NCI-H2029 treated with DMSO at 0.1 percent for 48 hours (cell line): ENCODE data around the gene BEST1.
"Not testable (repeated sequence)": the region's sequence is repeated elsewhere in the genome, so short reads cannot be mapped to it uniquely, and the experiment has no call there.

Experiments
- DNase-seq: peaks from one replicate; lab custom pipeline; 2025; lab: John Stamatoyannopoulos, UW

The BEST1 gene

DNA sequence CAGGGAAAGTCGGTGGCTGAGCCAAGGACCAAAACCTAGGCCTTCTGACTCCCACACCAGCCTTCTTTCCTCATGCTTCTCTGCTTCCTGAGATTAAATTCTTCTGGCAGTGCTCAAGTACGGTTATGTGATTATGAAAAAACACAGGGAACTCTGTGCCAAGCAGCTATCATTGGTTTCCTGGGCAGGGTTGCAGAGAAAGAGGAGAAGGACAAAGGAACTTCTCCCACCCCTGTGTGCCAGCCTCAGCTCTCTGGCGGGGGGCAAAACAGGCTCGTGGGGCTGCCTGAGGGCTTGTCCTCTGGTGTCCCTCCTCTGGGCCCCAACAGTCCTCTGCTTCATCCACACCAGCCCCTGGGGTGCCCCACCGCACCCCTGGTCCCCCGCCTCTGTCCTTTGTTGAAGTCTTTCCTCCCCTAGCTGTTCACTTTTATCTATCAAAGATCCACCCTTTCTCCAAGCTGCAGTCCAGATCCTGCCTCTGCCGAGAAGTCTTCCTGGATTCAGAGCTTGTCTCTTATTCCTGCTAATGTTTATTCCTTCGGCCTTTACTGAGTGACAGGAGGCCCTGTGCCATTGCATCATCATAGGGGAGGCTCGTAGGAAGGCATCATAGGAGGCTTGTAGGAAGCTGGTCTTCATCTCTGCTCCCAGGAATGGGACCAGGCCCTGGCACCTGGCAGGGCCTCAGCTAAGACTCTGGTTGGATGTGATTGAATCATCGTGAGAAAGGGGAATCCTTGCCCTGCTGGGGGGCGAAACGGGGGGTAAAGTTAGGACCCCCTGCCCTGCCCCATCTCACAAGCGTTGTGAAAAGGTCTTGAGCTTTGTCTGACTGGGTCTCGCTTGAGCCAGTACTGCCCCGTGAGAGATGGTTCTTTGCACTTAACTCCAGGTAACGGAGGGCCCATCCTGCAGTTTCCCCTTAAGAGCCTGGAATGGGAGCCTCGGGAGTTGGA lies 28.8 kb downstream of the BEST1 start:
- no peak for DNase-seq

DNA sequence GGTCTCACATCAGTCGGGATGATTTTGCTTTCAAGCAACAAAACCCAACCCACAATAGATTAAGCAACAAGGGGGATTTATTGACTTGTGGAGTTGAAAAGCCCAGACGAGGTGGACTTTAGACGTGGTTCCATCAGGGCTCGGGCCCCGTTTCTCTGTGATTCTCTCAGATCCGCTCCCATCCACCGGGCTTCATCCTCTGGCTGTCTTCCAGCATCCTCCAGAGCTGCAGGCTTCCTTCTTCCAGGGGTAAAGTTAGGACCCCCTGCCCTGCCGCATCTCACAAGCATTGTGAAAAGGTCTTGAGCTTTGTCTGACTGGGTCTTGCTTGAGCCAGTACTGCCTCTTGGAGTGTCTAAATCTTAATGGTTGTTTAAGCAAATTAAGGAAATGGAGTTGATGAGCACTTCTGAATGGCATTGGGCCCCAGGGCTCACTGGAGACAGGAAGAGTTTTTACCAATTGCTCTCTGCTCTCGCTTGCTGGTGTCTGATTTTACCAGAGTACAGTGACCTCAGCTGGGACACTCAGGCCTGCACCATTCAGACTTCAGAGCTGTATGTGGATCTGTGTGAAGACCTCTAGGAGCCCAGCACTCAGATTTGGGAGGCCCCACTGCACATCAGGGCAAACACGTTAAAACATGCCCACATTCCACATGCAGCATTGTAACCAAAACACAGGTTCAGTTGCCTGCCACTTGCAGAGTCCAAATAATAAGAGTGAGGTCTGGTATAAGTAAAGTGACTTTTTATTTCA lies 30.8 kb downstream of the BEST1 start:
- DNase-seq = no peak

DNA sequence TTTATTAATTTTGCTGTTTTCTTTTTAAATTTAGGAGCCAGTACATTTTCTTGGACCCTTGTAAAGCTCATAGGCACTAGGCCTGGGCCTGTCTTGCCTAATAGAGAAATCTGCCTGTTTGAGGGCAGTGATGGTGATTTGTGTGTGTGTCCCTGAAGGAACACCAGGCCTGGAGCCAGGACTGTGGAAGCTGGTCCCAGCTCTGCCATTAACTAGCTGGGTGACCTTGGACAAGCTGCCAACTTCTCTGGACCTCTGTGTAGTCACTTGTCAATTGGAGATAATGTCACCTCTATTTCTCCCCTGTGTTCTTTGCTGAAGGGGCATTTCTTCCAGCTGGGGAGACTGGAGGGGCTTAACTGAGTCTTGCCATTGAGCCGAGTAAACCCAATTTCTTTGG lies 33.3 kb downstream of the BEST1 start:
- no peak for DNase-seq

DNA sequence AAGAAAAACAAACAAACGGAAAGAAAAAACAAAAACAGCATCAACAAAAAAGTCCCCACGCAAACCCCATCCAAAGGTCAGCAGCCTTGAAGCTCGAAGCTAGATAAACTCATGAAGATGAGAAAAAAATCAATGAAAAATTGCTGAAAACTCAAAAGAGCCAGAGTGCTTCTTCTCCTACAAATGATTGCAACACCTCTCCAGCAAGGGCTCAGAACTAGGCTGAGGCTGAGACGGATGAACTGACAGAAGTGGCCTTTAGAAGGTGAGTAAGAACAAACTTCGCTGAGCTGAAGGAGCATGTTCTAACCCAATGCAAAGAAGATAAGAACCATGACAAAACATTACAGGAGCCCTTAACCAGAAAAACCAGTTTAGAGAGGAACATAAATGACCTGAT lies 35.7 kb downstream of the BEST1 start:
- no peak for DNase-seq

DNA sequence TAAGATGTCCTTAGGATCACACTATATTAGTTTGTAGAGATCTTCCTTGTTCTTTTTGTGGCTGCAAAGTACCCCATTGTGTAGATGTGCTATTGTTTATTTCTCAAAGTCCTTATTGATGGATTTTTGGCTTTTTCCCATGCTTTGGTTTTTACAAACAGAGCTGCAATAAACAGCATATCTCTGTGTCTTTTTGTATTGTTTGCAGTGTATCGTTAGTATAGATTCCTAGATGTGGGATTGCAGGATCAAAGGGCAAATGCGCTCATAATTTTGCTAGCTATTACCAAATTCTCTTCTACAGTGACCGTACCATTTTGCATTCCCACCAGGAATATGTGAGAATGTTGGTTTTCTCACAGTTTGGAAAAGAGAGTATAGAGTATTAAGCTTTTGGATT lies 44.8 kb downstream of the BEST1 start:
- DNase-seq = no peak

DNA sequence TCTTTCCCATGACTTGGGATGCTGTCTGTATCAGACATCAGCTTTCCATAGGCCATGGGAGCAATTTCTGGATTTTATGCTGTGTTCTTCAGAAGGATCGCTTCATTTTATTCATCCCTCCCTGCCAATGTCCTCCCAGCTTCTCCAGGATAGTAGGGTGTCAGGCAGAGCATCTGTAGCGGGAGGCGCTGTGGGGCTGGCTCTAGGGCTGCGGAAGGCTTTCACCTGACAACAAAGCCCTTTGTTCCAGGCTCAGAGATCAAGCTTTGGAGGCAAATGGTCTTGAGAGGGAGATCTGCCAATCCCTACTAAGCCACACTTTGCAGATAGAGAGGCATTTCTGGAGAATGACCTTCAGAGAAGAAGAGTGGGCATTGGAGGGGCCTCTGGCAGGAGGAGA lies 46.8 kb downstream of the BEST1 start:
- no peak for DNase-seq

DNA sequence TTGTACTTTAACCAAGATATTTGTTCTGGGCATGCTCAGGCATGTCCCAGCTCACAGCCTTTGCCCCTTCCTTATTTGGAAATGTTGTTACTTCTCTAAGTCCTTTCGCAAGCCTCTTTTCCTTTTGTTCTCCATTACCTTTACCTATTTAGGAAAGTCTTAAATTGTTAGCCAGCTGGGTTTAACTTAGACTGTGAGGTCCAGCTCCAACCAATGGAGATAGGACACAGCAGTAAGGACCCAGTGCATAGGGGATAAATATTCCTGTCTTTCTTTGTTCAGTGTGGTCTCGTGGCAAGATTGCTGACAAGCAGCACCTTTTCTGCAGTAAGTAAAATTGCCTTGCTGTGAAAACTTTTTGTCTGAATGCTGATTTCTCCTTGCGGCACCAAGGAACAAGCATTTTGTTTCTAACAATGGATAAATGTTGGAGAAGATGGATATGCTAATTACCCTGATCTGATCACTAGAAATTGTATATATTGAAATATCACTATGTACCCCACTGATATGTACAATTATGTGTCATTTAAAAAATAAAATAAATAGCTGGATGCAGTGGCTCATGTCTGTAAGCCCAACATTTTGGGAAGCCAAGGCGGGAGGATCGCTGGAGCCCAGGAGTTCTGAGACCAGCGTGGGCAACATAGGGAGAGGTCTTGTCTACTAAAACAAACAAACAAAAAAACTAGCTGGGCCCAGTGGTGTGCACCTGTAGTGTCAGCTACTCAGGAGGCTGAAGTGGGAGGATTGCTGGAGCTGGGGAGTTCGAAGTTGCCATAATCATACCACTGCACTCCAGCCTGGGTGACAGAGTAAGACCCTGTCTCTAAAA lies 49.2 kb downstream of the BEST1 start:
- no peak for DNase-seq

DNA sequence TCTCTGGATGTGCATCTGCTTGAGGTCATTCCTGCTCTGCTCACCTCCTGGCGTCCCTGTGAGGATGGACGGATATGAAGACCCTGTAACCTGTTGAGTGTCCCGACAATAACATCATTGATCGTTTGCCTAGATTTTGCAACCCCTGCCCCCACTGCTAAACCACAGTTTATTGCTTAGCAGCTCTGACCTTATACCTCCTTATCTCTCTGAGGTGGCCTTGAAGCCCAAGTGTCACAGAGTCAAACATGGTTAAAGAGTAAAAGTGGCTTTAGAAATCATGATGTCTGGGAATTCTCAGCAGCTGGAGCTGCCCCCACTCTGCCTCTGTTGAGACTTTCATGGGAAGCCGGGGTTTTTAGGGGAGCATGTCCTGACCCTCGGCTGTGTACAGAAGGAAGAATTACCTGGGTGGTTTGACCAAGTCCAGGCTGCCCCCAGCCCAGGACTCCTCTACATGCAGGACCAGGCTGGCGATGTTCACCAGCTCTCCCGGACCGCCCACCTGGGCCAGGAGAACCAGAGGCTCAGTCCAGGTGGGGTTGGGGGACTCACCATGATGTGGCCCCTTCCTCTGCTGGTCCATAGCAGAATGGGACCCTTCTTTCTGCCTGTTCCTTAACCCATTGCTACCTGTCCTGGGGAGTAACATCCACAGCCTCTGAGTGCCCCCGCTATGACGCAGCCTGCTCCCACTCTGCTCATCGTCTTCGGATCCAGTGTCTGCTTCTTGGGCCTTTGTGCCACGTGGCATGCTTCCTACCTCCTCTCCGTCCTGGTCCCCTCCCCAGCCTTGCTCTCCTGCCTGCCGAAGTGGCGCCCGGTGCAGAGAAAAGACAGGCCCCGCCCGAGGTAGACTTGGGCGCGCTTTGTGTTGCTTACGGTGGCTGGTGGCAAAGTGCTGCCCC lies 50.6 kb downstream of the BEST1 start:
- DNase-seq = no peak

DNA sequence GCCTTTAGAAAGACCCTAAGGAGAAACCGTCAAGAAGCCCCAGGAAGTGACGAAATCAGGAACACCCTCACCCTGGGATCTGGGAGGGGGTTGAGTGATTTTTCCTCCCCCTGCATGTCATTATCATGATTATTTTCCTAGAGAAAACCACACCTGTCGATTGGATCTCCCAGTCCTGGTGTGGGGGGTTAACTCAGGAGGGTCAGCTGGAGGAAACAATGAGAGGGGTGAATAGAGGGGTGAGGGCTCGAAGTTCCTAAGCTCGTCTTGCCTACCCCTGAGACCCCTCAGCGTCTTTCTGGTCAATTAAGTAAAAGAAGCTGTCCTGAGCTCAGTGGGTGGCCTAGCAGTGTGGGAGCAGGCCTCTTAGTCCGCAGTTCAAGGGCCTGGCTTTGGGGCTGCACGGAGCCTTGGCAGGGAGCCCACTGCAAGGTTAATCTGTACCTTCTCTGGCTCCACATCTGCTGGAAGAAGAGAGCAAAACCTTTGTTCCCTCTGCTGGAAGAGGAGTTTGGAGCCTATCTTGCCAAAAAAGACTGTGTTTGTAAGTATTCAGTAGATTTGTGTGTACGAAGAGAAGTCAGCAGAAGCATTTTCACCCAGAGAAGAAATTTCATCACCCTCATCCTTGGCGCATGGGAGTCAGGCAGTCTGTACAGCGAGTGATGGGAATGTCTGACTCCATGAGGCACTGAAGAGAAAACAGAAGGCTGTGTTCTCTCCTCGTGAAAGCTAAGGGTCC lies 51.5 kb downstream of the BEST1 start:
- DNase-seq = no peak

DNA sequence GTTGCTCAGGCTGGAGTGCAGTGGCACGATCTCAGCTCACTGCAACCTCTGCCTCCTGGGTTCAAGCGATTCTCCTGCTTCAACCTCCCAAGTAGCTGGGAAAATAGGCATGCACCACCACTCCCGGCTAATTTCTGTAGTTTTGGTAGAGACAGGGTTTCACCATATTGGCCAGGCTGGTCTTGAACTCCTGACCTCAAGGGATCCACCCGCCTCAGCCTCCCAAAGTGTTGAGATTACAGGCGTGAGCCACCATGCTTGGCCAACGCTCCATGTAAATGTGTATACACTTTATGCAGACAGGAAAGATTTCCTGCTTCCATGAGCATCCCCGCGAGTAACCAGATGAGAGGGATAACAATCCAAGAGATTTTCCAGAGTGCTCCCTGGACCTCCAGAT lies 52.1 kb downstream of the BEST1 start:
- not testable (repeated sequence) for DNase-seq

DNA sequence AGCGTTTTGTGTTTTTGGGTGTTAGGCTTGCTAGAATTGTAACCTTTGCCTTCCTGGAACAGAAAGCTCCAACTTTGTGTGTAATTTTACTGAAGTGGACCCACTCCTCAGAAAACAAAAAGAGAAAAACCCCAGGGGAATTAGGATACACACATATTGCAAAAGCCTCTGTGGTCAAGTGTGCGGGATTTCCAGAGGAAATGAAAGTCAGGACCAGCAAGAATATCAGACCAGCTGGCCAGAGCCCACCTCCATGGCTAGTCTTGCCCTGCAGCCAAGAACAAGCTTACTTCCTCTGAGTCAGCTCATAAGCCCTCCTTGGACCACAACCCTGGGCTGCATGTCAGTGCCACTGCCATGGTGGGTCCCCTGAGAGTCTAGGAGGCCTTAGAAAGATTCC lies 54.3 kb downstream of the BEST1 start:
- DNase-seq = no peak

DNA sequence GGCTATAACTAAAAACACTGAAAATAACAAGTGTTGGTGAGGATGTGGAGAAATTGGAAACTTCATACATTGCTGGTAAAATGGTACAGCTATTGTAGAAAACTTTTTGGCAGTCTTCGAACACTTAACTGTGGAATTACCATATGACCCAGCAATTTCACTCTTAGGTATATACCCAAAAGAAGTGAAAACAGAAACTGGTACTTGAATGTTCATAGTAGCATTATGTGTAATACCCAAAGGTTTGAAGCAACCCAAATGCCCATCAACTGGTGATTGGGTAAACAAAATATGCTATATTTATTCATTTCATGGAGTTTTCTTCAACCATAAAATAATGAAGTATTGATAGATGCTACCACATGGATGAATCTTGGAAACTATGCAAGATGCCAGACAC lies 58.0 kb downstream of the BEST1 start:
- DNase-seq = no peak

DNA sequence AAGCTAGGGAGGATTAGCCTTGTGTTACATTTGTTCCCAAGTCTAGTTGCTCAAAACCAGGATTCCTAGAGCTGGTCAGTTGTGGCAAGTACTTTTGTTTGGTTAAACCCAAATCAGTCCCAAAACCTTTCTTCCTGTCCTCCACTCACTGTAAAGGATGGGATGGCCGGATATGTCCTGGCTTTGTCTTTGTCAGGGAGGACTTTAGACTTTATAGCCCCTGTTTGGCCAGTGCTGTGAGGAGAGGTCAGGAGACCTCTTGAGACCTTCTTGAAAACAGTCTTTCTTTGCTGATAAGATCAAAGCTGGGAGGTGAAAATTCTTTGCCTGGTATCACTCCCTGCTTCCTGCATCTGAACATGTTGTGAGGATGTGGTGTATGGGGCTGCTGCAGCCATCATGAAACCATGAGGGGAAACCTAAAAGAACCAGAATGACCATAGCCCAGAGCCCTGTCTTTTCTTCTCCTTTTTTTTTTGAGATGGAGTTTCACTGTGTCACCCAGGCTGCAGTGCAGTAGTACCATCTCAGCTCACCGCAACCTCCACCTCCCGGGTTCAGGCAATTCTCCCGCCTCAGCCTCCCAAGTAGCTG lies 60.9 kb downstream of the BEST1 start:
- DNase-seq = no peak

DNA sequence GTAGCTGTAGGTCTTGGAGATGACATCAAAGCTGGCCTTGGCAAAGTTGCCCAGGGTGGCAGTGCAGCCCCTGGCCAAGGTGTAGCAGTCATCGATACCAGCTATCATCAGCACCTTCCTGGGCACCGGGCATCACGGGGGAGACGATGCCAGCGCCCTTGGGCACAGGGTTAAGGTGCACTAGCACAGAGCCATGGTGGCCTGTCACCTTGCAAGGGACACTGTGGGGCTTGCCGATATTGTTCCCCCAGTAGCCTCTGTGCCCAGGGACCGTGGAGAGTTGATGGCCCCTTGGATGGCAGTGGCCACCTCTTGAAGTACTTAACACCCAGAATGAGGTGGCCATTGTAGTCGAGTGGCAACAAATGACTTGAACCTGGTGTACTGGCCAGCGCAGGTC lies 61.7 kb downstream of the BEST1 start:
- DNase-seq = no peak

DNA sequence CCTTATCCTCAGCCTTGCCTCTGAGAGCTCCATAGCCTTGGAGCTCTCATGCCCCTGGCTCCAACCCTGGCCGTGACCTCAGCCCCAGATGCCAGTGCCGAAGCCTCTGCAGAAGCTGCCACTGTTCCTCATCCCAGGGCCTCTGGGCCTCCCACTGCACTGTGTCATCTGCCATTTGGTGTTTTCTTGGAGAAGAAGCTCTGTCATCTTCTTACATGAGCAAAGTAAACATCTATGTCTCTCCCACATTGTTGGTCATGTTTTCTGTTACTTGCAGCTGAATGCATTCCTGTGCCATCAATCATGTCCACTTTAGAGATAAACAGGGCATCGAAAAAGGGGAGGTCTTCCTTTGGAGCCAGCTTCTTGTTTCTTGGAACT lies 62.3 kb downstream of the BEST1 start:
- DNase-seq = no peak

DNA sequence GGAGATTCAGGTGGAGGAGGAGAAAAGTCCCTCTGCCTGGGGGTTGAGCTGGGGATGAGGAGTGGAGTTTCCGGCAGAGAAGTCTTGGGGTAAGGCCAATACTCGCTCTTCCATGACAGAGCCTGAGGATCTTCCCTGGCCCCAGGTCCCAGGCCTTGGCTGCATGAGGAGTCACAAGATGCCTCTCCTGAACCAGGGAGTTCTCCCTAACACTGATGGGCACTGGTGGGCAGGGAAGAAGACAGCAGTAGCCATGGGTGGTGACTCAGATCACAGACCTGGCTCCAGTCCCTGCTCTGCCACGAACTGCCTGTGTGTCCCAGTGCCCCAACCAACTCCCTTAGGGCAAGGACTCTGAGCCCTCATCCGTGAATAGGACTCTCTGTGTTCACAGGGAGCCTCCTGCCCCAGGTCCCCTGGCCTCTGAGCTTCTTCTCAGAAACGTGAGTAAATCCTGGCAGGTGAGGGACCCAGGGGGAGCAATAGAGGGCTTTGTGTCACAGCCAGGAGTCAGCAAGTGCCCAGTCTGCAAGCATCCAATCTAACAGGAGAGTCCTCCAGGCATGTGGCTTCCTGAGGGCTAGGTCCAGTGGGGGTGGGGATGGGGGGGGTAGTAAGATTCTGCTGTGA lies 62.8 kb downstream of the BEST1 start:
- no peak for DNase-seq
